Measurements from ENCODE around the gene DNAJB12.

DNA sequence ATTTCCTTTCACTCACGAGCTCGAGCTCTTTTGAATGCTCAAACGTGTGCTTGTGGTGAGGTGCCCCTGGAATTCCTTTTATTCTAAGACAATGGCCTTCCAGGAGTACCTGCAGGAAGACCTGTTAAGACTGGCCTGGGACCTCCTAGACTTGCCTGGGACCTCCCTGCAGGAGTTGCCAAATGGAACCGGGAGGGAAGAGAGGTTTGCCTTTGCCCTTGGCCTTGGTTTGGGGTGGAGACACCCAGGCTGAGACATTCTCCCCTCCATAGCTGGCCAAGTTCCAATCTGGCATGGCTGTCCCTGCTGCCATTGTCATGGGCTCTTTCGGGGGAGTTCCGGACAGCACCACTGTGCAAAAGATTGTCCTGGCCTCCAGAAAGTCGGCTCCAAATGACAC lies 39.7 kb downstream of the DNAJB12 start:
- TF ChIP-seq POLR2AphosphoS5 (IDR thresholded peaks at IDR 0.05; ENCODE audit: borderline replicate concordance, low read depth, low read length) (no peak), EZH2 (IDR thresholded peaks at IDR 0.05) (no peak), FOXP2 (optimal IDR thresholded peaks at IDR 0.05; ENCODE audit: control extremely low read depth, extremely low read length, insufficient read depth) (no peak)
